A673 (cell line): Measurements from ENCODE around the gene UCHL1.

Source experiments
- EZH2 ChIP-seq: fragments of 200-600 bp; sonication (generic); IDR thresholded peaks from 2 replicates; pipeline ENCODE4 v1.6.1; 2017; ENCODE audit warnings: borderline replicate concordance, low read depth, mild to moderate bottlenecking, mixed read lengths, antibody characterized with exemption, low read length; ENCODE audit not compliant: poor library complexity, severe bottlenecking
- TF ChIP-seq, protein P1 (sequence below): fragments of 300-800, 200-600 bp; sonication (generic); conservative IDR thresholded peaks from 2 replicates; pipeline ENCODE4 v1.5.1; 2017; ENCODE audit warnings: low read depth, mild to moderate bottlenecking, antibody characterized with exemption, low read length, moderate library complexity, mixed read lengths

DNA sequence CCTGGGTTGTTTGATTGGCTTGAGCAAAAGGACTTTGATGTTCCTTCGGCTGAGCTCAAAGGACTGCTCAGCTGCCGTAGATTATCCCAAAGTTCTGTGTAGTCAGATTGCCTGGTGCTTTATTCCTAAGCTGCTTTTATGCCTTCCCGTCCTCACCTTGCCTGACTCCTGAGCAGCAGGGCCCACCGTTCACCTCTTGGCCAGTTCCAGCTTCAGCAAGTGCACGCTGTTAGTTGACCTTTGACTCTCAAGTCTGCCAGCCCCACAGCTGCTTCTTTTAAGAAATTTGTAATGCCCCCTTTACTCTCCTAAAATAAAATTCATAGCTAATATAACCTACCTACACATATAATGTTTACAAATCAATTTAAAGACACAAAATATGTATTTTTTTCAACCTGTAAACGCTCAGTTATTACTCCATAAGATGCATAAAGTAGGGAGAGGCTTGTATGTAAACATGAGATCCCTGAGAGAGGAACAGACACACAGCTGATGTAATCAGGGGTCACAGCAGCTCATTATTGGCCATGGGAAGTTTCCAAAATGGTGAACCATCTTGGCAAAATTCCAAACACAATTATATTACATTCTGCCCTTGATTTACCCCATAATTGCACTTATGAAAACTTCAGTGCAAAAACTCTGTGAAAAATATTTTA lies 28.6 kb downstream of the UCHL1 start:
- no peak for TF ChIP-seq EZH2
- TF ChIP-seq, protein P1, sequence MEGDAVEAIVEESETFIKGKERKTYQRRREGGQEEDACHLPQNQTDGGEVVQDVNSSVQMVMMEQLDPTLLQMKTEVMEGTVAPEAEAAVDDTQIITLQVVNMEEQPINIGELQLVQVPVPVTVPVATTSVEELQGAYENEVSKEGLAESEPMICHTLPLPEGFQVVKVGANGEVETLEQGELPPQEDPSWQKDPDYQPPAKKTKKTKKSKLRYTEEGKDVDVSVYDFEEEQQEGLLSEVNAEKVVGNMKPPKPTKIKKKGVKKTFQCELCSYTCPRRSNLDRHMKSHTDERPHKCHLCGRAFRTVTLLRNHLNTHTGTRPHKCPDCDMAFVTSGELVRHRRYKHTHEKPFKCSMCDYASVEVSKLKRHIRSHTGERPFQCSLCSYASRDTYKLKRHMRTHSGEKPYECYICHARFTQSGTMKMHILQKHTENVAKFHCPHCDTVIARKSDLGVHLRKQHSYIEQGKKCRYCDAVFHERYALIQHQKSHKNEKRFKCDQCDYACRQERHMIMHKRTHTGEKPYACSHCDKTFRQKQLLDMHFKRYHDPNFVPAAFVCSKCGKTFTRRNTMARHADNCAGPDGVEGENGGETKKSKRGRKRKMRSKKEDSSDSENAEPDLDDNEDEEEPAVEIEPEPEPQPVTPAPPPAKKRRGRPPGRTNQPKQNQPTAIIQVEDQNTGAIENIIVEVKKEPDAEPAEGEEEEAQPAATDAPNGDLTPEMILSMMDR, result no peak
